A549 (cell line): ENCODE data around the gene HARBI1. TPM values are rescaled to one million over a fixed set of nuclear protein-coding genes. Genes with fewer than 3 reads are reported as not detected.
"Not testable (repeated sequence)": the region's sequence is repeated elsewhere in the genome, so short reads cannot be mapped to it uniquely, and the experiment has no call there.

Experiments used
- ATAC-seq, 2 experiments: fragments of 200-7000 bp in 1 of 2; fragments of >200 bp in 1 of 2; cut with Nextera tagmentation in 1 of 2; cut with Tn5 transposase in 1 of 2; 3 replicates each; pipeline versions ENCODE4 v1.8.0 to v1.9.1; 2018 to 2020; ENCODE audit warnings: mild to moderate bottlenecking in 1 of 2, moderate library complexity in 1 of 2
- CTCF ChIA-PET: fragments of 300-600 bp; sonication (Branson Sonifier 250); formaldehyde crosslinking; extraction: SDS; loops from one replicate; lab custom pipeline; 2021; ENCODE audit warnings: antibody characterized with exemption, inconsistent platforms; lab: Yijun Ruan, JAX
- POLR2A ChIA-PET: fragments of 350-600 bp; formaldehyde crosslinking; extraction: SDS; loops from one replicate; lab custom pipeline; 2021; ENCODE audit warnings: antibody characterized with exemption, inconsistent platforms; lab: Yijun Ruan, JAX
- DNase-seq, 2 experiments: peaks; one replicate each; pipeline versions ENCODE4 v3.0.0 to v3.0.0-alpha.2; 2011 to 2016; ENCODE audit warnings: low read depth in 1 of 2, low spot score in 1 of 2
- FAIRE-seq: peaks from 2 replicates; lab custom pipeline; 2011; peaks lifted over from hg19 to GRCh38; lab: Jason Lieb, UNC
- H3K27ac ChIP-seq, 2 experiments: fragments of >200 bp; sonication (Bioruptor Twin); formaldehyde crosslinking; 3 replicates each; pipeline ENCODE4 v1.5.1; 2016 to 2017
- H3K4me1 ChIP-seq: fragments of >200 bp; sonication (Bioruptor Twin); formaldehyde crosslinking; 3 replicates; pipeline ENCODE4 v1.6.1; 2016
- H3K4me2 ChIP-seq: fragments of >200 bp; sonication (Bioruptor Twin); formaldehyde crosslinking; 3 replicates; pipeline ENCODE4 v1.6.1; 2016
- H3K4me3 ChIP-seq: fragments of >200 bp; sonication (Bioruptor Twin); formaldehyde crosslinking; 3 replicates; pipeline ENCODE4 v1.5.1; 2016
- H3K9me3 ChIP-seq: fragments of >200 bp; sonication (Bioruptor Twin); formaldehyde crosslinking; 3 replicates; pipeline ENCODE4 v1.6.1; 2016
- CBX2 ChIP-seq: fragments of 200-600 bp; sonication (generic); IDR thresholded peaks from 2 replicates; pipeline ENCODE4 v1.6.1; 2016; ENCODE audit warnings: low read depth, mild to moderate bottlenecking, borderline replicate concordance
- CHD2 ChIP-seq: fragments of 150-350 bp; IDR thresholded peaks from 2 replicates; pipeline ENCODE4 v1.6.1; 2014; ENCODE audit warnings: low read length; ENCODE audit not compliant: partially characterized antibody
- CTCF ChIP-seq: fragments of >200 bp; sonication (Bioruptor Twin); formaldehyde crosslinking; IDR thresholded peaks from 3 replicates; pipeline ENCODE4 v1.5.1; 2016
- ESRRA ChIP-seq: fragments of 150-350 bp; IDR thresholded peaks from 2 replicates; pipeline ENCODE4 v1.6.1; 2014; ENCODE audit warnings: mild to moderate bottlenecking, low read length, borderline replicate concordance
- FOSL2 ChIP-seq, 2 experiments: fragments of 450-650 bp in 1 of 2; fragments of >200 bp in 1 of 2; sonication (Bioruptor Twin) in 1 of 2; formaldehyde crosslinking; IDR thresholded peaks; 2 replicates each; pipeline versions ENCODE4 v1.5.0 to v1.6.1; 2016 to 2020; ENCODE audit warnings: mild to moderate bottlenecking in 1 of 2, moderate library complexity in 1 of 2
- JUNB ChIP-seq: fragments of >200 bp; sonication (Bioruptor Twin); formaldehyde crosslinking; IDR thresholded peaks from 2 replicates; pipeline ENCODE4 v1.6.1; 2016
- KDM1A ChIP-seq: fragments of 200-600 bp; sonication (generic); IDR thresholded peaks from 2 replicates; pipeline ENCODE4 v1.6.1; 2016; ENCODE audit warnings: low read depth, mild to moderate bottlenecking
- KDM5A ChIP-seq: fragments of 200-600 bp; sonication (generic); IDR thresholded peaks from 2 replicates; pipeline ENCODE4 v1.6.1; 2016; ENCODE audit warnings: antibody characterized with exemption, mild to moderate bottlenecking
- MAX ChIP-seq: IDR thresholded peaks from 2 replicates; pipeline ENCODE4 v1.6.1; 2012
- RAD21 ChIP-seq, 2 experiments: fragments of >200 bp in 1 of 2; sonication (Bioruptor Twin) in 1 of 2; formaldehyde crosslinking in 1 of 2; IDR thresholded peaks in 1 of 2; conservative IDR thresholded peaks in 1 of 2; 2 replicates in 1 of 2; 3 replicates in 1 of 2; pipeline ENCODE4 v1.6.1; 2012 to 2018; ENCODE audit warnings: inconsistent platforms in 1 of 2
- RCOR1 ChIP-seq: fragments of 150-350 bp; IDR thresholded peaks from 2 replicates; pipeline ENCODE4 v1.6.1; 2014; ENCODE audit warnings: antibody characterized with exemption, low read length, low read depth
- RFX5 ChIP-seq: fragments of 450-650 bp; IDR thresholded peaks from 2 replicates; pipeline ENCODE4 v1.7.1; 2014; ENCODE audit warnings: antibody characterized with exemption, mild to moderate bottlenecking, moderate library complexity
- TFCP2L1 ChIP-seq: fragments of 250-450 bp; sonication (Bioruptor Pico); IDR thresholded peaks from 2 replicates; pipeline ENCODE4 v1.5.0; 2021; ENCODE audit warnings: mild to moderate bottlenecking
- WGBS: methylation state at CpG from one replicate; pipeline ENCODE4 v1.1.6; 2017; ENCODE audit errors: missing lambda C conversion rate; 5-methylcytosine and 5-hydroxymethylcytosine counted together
- polyA plus RNA-seq, 4 experiments: library from polyadenylated mRNA; depleted of rRNA in 3 of 4; stranded (reverse); fragments of >200 nt; fragmentation: RNase III in 1 of 4; extraction: RNeasy Plus Mini Kit Qiagen cat#74134 plus additional on column Dnase treatment in 1 of 4; gene quantifications; 2 replicates in 3 of 4; 3 replicates in 1 of 4; pipeline ENCODE4 v1.2.3, GENCODE V29; 2011 to 2017
- TF ChIP-seq, protein P1 (sequence below): fragments of 150-350 bp; IDR thresholded peaks from 2 replicates; pipeline ENCODE4 v1.6.1; 2014; ENCODE audit warnings: low read depth, mild to moderate bottlenecking, low read length
- TF ChIP-seq, protein P2 (sequence below): fragments of 250-450 bp; sonication (Bioruptor Pico); IDR thresholded peaks from 2 replicates; pipeline ENCODE4 v1.5.0; 2021; ENCODE audit warnings: mild to moderate bottlenecking, moderate library complexity, borderline replicate concordance

The HARBI1 gene
- polyA plus RNA-seq, 2 of the 4 experiments (the other 2 are of a cell fraction), result 5.6 to 5.7 TPM

GRCh38 chr11:46588915-46589314 is 28.1 kb downstream of the HARBI1 start:
- CTCF ChIA-PET, result interaction anchor here (0.6 to 1.3 kb wide), 3 partner anchors 14 to 60 kb away, joined by 3 to 4 read pairs (median 3); no protein-coding TSS in a partner anchor
- DNase-seq (no peak), FAIRE-seq (no peak), ATAC-seq (no peak)
- Histone ChIP-seq H3K4me2 (no peak overlapping the region), H3K27ac (no peak overlapping the region), H3K4me1 (peaks cover 23% of the 10 kb centered on the region), H3K9me3 (no peaks in the 10 kb centered on the region), H3K4me3 (no peak overlapping the region)
- no peak for TF ChIP-seq RFX5
- POLR2A ChIA-PET, result interaction anchor here (1.2 kb wide), 1 partner anchor 23 kb away, joined by 3 read pairs; no protein-coding TSS in a partner anchor

DNA sequence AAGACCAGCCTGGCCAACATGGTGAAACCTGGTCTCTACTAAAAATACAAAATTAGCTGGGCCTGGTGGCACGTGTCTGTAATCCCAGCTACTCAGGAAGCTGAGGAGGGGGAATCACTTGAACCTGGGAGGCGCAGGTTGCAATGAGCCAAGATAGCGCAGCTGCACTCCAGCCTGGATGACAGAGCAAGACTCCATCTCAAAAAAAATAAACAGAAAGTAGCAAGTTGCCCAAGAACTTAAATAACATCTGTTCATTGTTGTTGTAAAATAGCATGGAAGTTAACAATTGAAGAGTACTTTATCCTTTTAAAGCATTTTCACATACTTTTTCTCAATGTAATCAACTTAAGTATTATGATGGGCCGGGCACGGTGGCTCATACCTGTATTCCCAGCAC is 28.9 kb downstream of the HARBI1 start:
- CTCF ChIA-PET, result interaction anchor here (0.7 kb wide), 1 partner anchor 240 kb away, joined by 3 read pairs; no protein-coding TSS in a partner anchor
- no peak for ATAC-seq
- H3K4me3 ChIP-seq, result no peak overlapping the region

GRCh38 chr11:46583513-46583912 is 33.5 kb downstream of the HARBI1 start:
- ATAC-seq, FAIRE-seq, H3K9me3 ChIP-seq, CTCF ChIA-PET, H3K4me1 ChIP-seq, DNase-seq, POLR2A ChIA-PET, H3K27ac ChIP-seq, H3K4me3 ChIP-seq, H3K4me2 ChIP-seq: not testable (repeated sequence)
- 80% methylated on average over 1 of the region's 1 CpG for WGBS

More for the DNA sequence above, 28.9 kb downstream of the HARBI1 start:
- H3K9me3 ChIP-seq, result no peaks in the 10 kb centered on the region
- TF ChIP-seq RFX5 (no peak), JUNB (no peak), CTCF (no peak), CBX2 (no peak), KDM5A (no peak), ESRRA (no peak), KDM1A (no peak), RAD21 (conservative IDR thresholded peaks at IDR 0.05 in 1 of 2, IDR thresholded peaks at IDR 0.05 in 1 of 2) (no peak), CHD2 (no peak), MAX (no peak), FOSL2 (IDR thresholded peaks at IDR 0.05) (no peak), FOSL2 (CRISPR knock-in tag; IDR thresholded peaks at IDR 0.05) (no peak), RCOR1 (no peak), TFCP2L1 (no peak)
- TF ChIP-seq, protein P1, sequence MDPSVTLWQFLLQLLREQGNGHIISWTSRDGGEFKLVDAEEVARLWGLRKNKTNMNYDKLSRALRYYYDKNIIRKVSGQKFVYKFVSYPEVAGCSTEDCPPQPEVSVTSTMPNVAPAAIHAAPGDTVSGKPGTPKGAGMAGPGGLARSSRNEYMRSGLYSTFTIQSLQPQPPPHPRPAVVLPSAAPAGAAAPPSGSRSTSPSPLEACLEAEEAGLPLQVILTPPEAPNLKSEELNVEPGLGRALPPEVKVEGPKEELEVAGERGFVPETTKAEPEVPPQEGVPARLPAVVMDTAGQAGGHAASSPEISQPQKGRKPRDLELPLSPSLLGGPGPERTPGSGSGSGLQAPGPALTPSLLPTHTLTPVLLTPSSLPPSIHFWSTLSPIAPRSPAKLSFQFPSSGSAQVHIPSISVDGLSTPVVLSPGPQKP, result no peak
- TF ChIP-seq, protein P2, sequence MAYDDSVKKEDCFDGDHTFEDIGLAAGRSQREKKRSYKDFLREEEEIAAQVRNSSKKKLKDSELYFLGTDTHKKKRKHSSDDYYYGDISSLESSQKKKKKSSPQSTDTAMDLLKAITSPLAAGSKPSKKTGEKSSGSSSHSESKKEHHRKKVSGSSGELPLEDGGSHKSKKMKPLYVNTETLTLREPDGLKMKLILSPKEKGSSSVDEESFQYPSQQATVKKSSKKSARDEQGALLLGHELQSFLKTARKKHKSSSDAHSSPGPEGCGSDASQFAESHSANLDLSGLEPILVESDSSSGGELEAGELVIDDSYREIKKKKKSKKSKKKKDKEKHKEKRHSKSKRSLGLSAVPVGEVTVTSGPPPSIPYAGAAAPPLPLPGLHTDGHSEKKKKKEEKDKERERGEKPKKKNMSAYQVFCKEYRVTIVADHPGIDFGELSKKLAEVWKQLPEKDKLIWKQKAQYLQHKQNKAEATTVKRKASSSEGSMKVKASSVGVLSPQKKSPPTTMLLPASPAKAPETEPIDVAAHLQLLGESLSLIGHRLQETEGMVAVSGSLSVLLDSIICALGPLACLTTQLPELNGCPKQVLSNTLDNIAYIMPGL (CRISPR knock-in tag), result no peak
- 88% methylated on average over 5 of the region's 5 CpGs for WGBS
- H3K27ac ChIP-seq, result no peak overlapping the region
- DNase-seq, result no peak
- POLR2A ChIA-PET, result no interaction called here
- no peak for FAIRE-seq
- H3K4me2 ChIP-seq, result no peak overlapping the region
- H3K4me1 ChIP-seq, result peaks cover 23% of the 10 kb centered on the region
